HL-60 (cell line): ENCODE results near the gene MLXIP.
"Not testable (repeated sequence)": the region's sequence is repeated elsewhere in the genome, so short reads cannot be mapped to it uniquely, and the experiment has no call there.

ENCODE experiments used
- DNase-seq, 2 experiments: peaks; one replicate each; pipeline ENCODE4 v3.0.0-alpha.2; 2010 to 2020; ENCODE audit warnings: low read depth in 1 of 2, low spot score in 1 of 2
- H3K27ac ChIP-seq: fragments of 250-450 bp; sonication (Bioruptor Pico); replicated peaks from 2 replicates; pipeline ENCODE4 v1.5.1; 2020; ENCODE audit warnings: mild to moderate bottlenecking, moderate library complexity
- H3K27me3 ChIP-seq: fragments of 250-450 bp; sonication (Bioruptor Pico); 2 replicates; pipeline ENCODE4 v1.5.1; 2021; ENCODE audit warnings: mild to moderate bottlenecking, moderate library complexity; ENCODE audit not compliant: insufficient read depth, poor library complexity, severe bottlenecking
- H3K4me3 ChIP-seq: replicated peaks from 2 replicates; pipeline ENCODE4 v1.5.1; 2011; ENCODE audit warnings: mild to moderate bottlenecking, control low read depth, low read length; ENCODE audit not compliant: insufficient read depth
- GABPA ChIP-seq: IDR thresholded peaks from 2 replicates; pipeline ENCODE4 v1.6.1; 2012; ENCODE audit warnings: low read depth
- POLR2AphosphoS5 ChIP-seq: IDR thresholded peaks from 2 replicates; pipeline ENCODE4 v1.6.1; 2012; ENCODE audit warnings: low read depth
- SPI1 ChIP-seq: IDR thresholded peaks from 2 replicates; pipeline ENCODE4 v1.6.1; 2012; ENCODE audit warnings: low read depth, mild to moderate bottlenecking, borderline replicate concordance
- TF ChIP-seq, protein P1 (sequence below): IDR thresholded peaks from 2 replicates; pipeline ENCODE4 v1.6.1; 2012; ENCODE audit warnings: low read depth; ENCODE audit not compliant: insufficient replicate concordance
- TF ChIP-seq, protein P2 (sequence below): IDR thresholded peaks from one replicate; pipeline ENCODE4 v1.5.1; 2011; ENCODE audit warnings: low read length, control low read depth, inconsistent platforms; ENCODE audit not compliant: insufficient read depth

Gene MLXIP

GRCh38 chr12:122040579-122041386, 37.8 kb upstream of the MLXIP start:
- DNase-seq: no peak
- Histone ChIP-seq H3K27ac (no peak overlapping the region), H3K4me3 (no peak overlapping the region)

GRCh38 chr12:122041458-122041857, 37.1 kb upstream of the MLXIP start:
- not testable (repeated sequence) for H3K4me3 ChIP-seq, DNase-seq, H3K27me3 ChIP-seq, H3K27ac ChIP-seq

More at GRCh38 chr12:122040579-122041386, 37.8 kb upstream of the MLXIP start:
- no peaks in the 10 kb centered on the region for H3K27me3 ChIP-seq
- TF ChIP-seq POLR2AphosphoS5 (no peak), GABPA (no peak), SPI1 (no peak)
- TF ChIP-seq, protein P1, sequence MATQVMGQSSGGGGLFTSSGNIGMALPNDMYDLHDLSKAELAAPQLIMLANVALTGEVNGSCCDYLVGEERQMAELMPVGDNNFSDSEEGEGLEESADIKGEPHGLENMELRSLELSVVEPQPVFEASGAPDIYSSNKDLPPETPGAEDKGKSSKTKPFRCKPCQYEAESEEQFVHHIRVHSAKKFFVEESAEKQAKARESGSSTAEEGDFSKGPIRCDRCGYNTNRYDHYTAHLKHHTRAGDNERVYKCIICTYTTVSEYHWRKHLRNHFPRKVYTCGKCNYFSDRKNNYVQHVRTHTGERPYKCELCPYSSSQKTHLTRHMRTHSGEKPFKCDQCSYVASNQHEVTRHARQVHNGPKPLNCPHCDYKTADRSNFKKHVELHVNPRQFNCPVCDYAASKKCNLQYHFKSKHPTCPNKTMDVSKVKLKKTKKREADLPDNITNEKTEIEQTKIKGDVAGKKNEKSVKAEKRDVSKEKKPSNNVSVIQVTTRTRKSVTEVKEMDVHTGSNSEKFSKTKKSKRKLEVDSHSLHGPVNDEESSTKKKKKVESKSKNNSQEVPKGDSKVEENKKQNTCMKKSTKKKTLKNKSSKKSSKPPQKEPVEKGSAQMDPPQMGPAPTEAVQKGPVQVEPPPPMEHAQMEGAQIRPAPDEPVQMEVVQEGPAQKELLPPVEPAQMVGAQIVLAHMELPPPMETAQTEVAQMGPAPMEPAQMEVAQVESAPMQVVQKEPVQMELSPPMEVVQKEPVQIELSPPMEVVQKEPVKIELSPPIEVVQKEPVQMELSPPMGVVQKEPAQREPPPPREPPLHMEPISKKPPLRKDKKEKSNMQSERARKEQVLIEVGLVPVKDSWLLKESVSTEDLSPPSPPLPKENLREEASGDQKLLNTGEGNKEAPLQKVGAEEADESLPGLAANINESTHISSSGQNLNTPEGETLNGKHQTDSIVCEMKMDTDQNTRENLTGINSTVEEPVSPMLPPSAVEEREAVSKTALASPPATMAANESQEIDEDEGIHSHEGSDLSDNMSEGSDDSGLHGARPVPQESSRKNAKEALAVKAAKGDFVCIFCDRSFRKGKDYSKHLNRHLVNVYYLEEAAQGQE: no peak
- TF ChIP-seq, protein P2, sequence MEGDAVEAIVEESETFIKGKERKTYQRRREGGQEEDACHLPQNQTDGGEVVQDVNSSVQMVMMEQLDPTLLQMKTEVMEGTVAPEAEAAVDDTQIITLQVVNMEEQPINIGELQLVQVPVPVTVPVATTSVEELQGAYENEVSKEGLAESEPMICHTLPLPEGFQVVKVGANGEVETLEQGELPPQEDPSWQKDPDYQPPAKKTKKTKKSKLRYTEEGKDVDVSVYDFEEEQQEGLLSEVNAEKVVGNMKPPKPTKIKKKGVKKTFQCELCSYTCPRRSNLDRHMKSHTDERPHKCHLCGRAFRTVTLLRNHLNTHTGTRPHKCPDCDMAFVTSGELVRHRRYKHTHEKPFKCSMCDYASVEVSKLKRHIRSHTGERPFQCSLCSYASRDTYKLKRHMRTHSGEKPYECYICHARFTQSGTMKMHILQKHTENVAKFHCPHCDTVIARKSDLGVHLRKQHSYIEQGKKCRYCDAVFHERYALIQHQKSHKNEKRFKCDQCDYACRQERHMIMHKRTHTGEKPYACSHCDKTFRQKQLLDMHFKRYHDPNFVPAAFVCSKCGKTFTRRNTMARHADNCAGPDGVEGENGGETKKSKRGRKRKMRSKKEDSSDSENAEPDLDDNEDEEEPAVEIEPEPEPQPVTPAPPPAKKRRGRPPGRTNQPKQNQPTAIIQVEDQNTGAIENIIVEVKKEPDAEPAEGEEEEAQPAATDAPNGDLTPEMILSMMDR: no peak

GRCh38 chr12:122042910-122043309, 35.6 kb upstream of the MLXIP start:
- TF ChIP-seq GABPA: no peak
- no peak for TF ChIP-seq POLR2AphosphoS5
- TF ChIP-seq, protein P1: no peak
- TF ChIP-seq, protein P2: no peak
- no peak for DNase-seq
- Histone ChIP-seq H3K27me3 (no peaks in the 10 kb centered on the region), H3K27ac (no peak overlapping the region), H3K4me3 (no peak overlapping the region)

GRCh38 chr12:122043476-122043875, 35.1 kb upstream of the MLXIP start:
- no peak overlapping the region for H3K4me3 ChIP-seq
- H3K27ac ChIP-seq: no peak overlapping the region
- TF ChIP-seq POLR2AphosphoS5 (no peak), SPI1 (no peak), GABPA (no peak)
- TF ChIP-seq, protein P1: no peak
- TF ChIP-seq, protein P2: no peak
- no peak for DNase-seq
- no peaks in the 10 kb centered on the region for H3K27me3 ChIP-seq
